ENCODE results near the gene ACVR1B.

ACVR1B gene

DNA sequence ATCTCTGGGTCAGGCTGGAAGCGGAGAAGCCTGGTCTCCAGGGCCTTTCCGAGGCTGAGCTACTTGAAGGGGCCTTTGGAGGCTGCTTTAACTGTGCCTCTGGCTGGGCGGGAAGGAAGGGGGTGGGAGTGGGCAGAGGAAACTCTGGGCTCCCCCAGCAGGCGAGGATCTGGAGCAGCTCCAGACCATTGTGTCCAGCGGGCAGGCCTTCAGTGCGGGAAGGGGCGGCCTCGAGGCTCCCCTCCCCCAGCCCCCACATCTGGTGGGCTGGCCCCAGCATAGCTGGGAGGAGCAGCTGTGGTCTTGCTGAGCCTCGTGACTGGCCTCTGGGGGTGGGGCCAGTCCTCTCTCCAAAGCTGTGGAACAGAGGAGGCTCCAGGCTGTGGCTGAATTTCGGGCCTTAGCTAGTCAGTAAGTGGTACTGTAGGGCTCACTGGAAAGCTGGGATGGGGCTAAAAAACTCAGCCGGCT, 58.7 kb downstream of the ACVR1B start (continued):
- TF ChIP-seq ZBTB49 (tag by site-specific recombination; IDR thresholded peaks at IDR 0.05; ENCODE audit: low read depth) (no peak), GLIS2 (tag by site-specific recombination; IDR thresholded peaks at IDR 0.05) (peak; percentile 76), ZNF292 (tag by site-specific recombination; IDR thresholded peaks at IDR 0.05; ENCODE audit: borderline replicate concordance, low read depth) (no peak), PRDM10 (tag by site-specific recombination; IDR thresholded peaks at IDR 0.05) (peak; percentile 91), ZNF133 (tag by site-specific recombination; IDR thresholded peaks at IDR 0.05) (no peak), SP2 (tag by site-specific recombination; IDR thresholded peaks at IDR 0.05) (peak; percentile 52), ZIC2 (tag by site-specific recombination; IDR thresholded peaks at IDR 0.05) (no peak), ZNF341 (tag by site-specific recombination; IDR thresholded peaks at IDR 0.05; ENCODE audit: low read depth) (0 out of 2 replicates have a peak, but pooled peaks have one; percentile 19), OSR2 (tag by site-specific recombination; IDR thresholded peaks at IDR 0.05) (no peak)
- TF ChIP-seq, protein P1, sequence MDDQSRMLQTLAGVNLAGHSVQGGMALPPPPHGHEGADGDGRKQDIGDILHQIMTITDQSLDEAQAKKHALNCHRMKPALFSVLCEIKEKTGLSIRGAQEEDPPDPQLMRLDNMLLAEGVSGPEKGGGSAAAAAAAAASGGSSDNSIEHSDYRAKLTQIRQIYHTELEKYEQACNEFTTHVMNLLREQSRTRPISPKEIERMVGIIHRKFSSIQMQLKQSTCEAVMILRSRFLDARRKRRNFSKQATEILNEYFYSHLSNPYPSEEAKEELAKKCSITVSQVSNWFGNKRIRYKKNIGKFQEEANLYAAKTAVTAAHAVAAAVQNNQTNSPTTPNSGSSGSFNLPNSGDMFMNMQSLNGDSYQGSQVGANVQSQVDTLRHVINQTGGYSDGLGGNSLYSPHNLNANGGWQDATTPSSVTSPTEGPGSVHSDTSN (CRISPR knock-in tag; IDR thresholded peaks at IDR 0.05) = no peak

DNA sequence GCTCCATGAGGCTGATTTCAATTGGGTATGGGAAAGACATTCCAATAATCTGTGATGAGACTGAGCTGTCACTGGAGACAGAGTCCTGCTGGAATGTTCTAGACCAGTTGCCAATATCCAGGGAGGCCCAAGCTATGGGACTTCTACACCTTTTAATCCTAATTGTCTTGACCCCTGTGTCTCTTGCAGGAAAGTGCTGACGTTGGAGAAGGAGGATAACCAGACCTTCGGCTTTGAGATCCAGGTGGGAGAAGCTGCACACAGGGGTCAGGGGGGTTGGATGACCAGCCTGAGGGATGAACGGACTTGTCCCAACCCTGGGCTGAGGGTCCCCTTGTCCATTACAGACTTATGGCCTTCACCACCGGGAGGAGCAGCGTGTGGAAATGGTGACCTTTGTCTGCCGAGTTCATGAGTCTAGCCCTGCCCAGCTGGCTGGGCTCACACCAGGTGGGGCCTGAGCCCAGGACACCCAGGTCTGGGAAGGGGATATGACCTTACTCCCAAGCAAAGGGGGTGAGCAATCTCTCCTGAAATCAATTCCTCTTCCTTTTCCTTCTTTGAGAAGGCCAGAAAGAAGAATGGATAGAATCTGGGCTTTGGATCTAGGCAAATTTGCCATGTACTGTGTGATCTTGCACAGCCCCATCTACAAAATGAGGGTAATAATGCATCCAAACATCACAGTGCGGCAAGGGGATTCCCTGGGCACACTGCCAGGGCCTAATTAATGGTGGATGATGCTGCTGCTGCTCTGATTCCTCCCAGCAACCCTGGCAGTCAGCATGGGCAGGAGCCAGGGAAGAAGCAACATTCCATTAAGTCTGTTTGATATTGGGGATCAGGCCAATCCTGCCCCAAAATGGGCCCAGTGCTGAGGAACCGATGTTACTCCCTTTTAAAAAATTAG, 59.4 kb downstream of the ACVR1B start:
- ChIA-PET POLR2A (interaction anchor here (1.8 kb wide), 1 partner anchor 59 kb away, joined by 4 read pairs; the partner anchor contains the start of gene ATG101), CTCF (interaction anchor here (0.8 to 9.6 kb wide), 8 partner anchors 9 to 874 kb away, joined by 3 to 291 read pairs (median 5); no protein-coding TSS in a partner anchor)
- H3K9me3 ChIP-seq (ENCODE audit: control insufficient read depth, insufficient read depth, low read depth, low read length) = no peaks in the 10 kb centered on the region
- no peak overlapping the region for H3K27ac ChIP-seq (ENCODE audit: extremely low read depth, low read depth, low read length)
- H3K4me3 ChIP-seq (ENCODE audit: low read depth, low read length) = no peak overlapping the region
- peaks cover 0 to 25% of the 10 kb centered on the region in 2 experiments; a peak in 1 of 3 replicates for H3K36me3 ChIP-seq (ENCODE audit: control insufficient read depth in 2 of 2, insufficient read depth in 1 of 2, low read length in 2 of 2)
- H3K4me1 ChIP-seq (ENCODE audit: control insufficient read depth, insufficient read depth, low read length) = peaks cover 12% of the 10 kb centered on the region; the same call in 1 of the 2 replicates
- TF ChIP-seq ZNF660 (tag by site-specific recombination; IDR thresholded peaks at IDR 0.05) (0 out of 2 replicates have a peak, but pooled peaks have one; percentile 42), GLIS2 (tag by site-specific recombination; IDR thresholded peaks at IDR 0.05) (peak; percentile 29; the same call in 1 of the 2 replicates), ZNF449 (tag by site-specific recombination; IDR thresholded peaks at IDR 0.05) (0 out of 2 replicates have a peak, but pooled peaks have one; percentile 34), ZBTB48 (tag by site-specific recombination; IDR thresholded peaks at IDR 0.05) (peak; percentile 69; the same call in 1 of the 2 replicates), EGR2 (tag by site-specific recombination; IDR thresholded peaks at IDR 0.05; ENCODE audit: low read depth) (no peak)

Measured in HEK293 (cell line).